LNCaP clone FGC (cell line): ENCODE measurements around the gene WWTR1.

Source experiments
- DNase-seq: peaks from one replicate; pipeline ENCODE4 v3.0.0-alpha.2; 2011; ENCODE audit warnings: low read depth
- H3K4me3 ChIP-seq: 2 replicates; pipeline ENCODE4 v1.5.1; 2011; ENCODE audit warnings: mild to moderate bottlenecking, low read depth, low read length, control low read depth
- TF ChIP-seq, protein P1 (sequence below): IDR thresholded peaks from 2 replicates; pipeline ENCODE4 v1.5.1; 2012; ENCODE audit warnings: mild to moderate bottlenecking; ENCODE audit not compliant: control insufficient read depth, insufficient read depth; ENCODE audit errors: extremely low read depth

The WWTR1 gene

DNA sequence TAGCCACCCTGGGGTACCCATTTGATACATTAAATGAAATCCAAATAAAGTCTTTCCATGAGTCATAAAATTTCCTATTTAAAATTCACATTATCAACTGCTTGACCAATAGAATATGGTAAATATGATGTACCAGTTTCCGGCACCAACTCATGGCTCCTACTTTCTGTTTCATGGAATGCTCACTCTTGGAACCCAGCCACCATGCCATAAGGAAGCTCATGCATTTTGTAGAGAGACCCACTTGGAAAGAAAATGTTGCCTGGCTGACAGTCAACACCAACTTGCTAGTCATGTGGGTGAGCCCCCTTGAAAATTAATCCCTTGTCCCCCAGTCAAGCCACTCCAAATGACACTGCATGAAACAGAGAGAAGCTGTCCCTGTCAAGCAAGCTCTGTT lies 57.2 kb downstream of the WWTR1 start:
- no peak overlapping the region for H3K4me3 ChIP-seq
- TF ChIP-seq, protein P1, sequence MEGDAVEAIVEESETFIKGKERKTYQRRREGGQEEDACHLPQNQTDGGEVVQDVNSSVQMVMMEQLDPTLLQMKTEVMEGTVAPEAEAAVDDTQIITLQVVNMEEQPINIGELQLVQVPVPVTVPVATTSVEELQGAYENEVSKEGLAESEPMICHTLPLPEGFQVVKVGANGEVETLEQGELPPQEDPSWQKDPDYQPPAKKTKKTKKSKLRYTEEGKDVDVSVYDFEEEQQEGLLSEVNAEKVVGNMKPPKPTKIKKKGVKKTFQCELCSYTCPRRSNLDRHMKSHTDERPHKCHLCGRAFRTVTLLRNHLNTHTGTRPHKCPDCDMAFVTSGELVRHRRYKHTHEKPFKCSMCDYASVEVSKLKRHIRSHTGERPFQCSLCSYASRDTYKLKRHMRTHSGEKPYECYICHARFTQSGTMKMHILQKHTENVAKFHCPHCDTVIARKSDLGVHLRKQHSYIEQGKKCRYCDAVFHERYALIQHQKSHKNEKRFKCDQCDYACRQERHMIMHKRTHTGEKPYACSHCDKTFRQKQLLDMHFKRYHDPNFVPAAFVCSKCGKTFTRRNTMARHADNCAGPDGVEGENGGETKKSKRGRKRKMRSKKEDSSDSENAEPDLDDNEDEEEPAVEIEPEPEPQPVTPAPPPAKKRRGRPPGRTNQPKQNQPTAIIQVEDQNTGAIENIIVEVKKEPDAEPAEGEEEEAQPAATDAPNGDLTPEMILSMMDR, result no peak
- DNase-seq, result no peak

DNA sequence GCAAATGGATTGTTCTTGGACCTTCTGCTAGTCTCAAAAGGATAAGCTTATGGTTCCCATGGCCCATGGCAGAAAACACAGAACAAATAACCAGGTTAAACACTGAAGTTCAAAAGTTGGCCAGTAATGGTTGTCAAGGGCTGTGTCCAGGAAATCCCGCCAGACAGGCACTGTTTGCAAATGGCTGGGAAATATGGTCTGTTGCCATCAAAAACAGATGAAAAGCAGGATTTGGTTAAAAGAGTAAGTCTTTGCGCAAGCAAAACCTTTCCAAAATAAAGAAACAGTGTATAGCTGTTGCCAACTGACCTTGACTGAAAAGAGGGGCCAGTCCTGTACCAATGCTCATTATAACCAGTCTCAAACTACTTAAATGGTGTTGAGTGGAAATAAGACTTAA lies 58.6 kb downstream of the WWTR1 start:
- TF ChIP-seq, protein P1, result no peak
- H3K4me3 ChIP-seq, result no peak overlapping the region
- no peak for DNase-seq

DNA sequence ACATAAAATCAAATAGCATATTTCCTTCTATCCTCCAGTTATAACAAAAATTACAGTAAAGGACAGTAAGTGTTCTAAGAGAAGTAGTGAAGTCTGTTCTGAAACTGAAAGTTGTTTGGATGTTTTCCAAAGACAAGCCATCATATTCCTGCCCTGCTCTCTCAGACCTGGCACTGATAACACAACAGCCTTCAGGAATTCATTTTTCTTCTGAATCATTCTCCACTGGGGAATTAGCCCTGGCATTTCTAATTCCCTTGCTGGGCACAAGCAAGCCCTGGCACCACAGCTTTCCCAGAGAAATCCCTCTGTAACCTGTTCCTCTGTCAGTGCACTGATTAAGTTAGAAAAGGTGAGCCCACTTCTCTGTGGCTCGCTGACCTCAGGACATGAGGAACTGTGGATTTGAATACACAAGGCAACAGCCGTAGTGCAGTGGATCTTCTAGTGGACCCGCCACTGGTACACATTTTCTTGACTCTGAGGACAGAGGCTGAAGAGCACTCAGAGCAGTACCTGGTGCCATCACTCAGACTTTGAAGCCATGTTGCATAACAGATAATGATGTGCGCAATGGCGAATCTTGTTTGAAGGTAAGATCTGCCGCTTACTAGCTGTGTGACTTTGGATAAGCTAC lies 61.6 kb downstream of the WWTR1 start:
- H3K4me3 ChIP-seq, result no peak overlapping the region
- DNase-seq, result no peak
- TF ChIP-seq, protein P1, result no peak

DNA sequence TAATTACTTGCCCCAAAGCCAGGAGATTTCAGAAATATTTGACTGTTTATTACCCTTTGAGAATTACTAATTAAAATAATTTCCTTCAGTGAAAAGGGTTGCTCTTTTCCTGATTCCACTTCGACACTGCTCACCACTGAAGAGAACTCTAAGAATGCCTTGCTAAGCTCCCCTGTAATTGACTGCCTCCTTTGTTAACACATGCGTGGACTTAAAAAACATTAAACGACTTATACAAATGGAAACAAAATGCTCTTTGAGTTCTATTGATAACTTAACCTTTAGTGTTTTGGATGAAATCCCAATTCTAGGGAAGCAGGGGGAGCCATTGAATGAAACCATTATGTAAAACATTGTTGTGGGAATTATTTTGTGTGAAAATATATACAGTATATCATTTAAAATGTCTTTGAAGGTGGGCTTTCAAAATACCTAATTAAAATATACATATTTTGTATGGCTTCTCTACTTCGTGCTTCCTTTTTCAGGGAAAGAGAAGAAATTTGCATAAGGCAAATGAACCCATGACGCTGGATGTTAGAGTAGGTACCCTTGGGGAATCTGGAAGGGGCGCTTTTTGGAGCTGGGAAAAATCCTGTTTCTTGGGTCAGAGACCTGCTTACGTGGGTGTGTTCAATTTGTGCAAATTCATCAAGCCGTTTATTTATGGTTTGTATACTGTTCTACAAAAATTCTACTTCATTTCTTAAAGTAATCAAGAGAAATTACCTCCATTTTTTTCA lies 64.2 kb downstream of the WWTR1 start:
- TF ChIP-seq, protein P1, result no peak
- no peak for DNase-seq
- H3K4me3 ChIP-seq, result no peak overlapping the region

DNA sequence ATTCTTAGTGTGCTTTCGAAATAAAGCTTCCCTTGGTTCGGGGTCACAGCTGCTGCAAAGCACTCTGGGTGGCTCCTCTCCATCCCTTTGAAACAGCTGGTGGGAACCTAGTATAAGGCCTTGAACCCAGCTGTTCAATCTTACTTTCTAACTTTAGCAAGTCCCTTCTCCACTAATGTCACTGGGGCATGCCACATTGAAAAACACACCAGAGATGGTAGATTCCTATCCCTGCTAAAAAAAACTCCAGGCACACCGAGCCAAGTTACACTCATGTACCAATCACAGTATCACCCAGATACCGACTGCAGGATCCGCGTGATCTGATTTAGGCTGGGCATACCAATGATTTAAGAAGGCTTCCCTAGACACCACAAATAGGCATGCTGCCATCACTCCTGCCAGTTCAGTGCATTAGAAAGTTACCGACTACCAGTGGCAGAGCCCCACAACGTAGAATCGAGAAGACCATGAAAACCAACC lies 65.0 kb downstream of the WWTR1 start:
- TF ChIP-seq, protein P1, result no peak
- no peak overlapping the region for H3K4me3 ChIP-seq
- DNase-seq, result no peak

DNA sequence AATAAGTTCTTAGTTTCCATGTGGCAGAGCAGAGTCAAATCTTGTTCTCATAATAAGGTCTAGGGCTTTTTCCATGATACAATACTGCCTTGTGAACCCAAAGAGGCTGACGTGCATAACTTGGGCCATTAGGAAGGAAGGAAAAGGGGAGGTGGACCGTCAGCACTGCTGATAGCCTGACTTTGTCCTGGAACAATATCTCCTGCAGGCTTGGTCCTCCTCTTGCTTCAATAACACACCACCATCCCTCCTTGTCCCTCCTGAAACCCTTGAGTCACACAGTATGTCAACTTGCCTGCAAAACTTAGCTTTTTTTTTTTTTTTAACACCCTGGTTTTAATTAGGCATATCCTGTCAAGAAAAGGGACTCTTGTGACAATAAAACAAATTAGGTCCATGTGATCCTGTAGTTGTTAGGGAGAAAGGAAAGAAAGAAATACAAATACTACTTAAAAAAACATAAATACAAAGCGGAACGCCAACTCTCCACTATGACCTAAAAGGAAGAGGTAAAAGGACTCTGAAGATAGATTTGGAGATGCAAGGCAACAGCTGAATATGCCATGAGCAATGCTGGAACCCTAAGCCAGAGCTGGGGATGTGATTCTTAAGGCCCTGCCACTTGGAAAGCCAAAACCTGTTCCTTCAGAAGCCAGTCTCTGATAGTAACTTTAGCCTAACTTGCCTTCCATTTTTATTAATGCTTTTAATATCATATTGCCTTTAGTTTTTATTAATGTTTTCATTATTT lies 67.0 kb downstream of the WWTR1 start:
- TF ChIP-seq, protein P1, result no peak
- H3K4me3 ChIP-seq, result no peak overlapping the region
- no peak for DNase-seq
